ENCODE measurements around the gene ANKRD12.

GRCh38 chr18:9097349-9097748 lies 39.2 kb upstream of the ANKRD12 start:
- TF ChIP-seq CTCF (IDR thresholded peaks at IDR 0.05) (no peak), POLR2A (IDR thresholded peaks at IDR 0.05) (no peak)
